Iris pigment epithelial cell (primary cell): ENCODE data around the gene ATE1.
"Not testable (repeated sequence)": the region's sequence is repeated elsewhere in the genome, so short reads cannot be mapped to it uniquely, and the experiment has no call there.

Source experiments
- DNase-seq: peaks from one replicate; pipeline ENCODE4 v3.0.0-alpha.2; 2011; ENCODE audit warnings: low read depth

The ATE1 gene

DNA sequence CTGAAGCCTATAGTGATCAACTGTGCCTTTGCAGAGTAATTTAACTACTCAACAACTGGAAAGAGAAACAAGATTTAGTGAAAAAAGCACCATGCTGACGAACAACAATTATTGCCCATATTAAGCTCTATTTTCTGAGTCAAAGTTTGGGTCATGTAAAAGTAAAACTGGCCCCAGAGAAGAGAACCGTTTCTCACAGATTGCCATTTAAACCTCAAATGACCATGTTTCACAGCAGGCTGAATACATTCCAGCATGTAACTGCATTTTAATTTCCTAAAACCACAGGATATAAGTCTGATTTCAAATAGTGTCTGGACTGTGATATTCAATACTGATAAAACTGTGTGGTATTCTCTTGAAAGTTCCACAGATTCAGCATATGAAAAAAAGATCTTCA is 140.7 kb downstream of the ATE1 start:
- DNase-seq: no peak

DNA sequence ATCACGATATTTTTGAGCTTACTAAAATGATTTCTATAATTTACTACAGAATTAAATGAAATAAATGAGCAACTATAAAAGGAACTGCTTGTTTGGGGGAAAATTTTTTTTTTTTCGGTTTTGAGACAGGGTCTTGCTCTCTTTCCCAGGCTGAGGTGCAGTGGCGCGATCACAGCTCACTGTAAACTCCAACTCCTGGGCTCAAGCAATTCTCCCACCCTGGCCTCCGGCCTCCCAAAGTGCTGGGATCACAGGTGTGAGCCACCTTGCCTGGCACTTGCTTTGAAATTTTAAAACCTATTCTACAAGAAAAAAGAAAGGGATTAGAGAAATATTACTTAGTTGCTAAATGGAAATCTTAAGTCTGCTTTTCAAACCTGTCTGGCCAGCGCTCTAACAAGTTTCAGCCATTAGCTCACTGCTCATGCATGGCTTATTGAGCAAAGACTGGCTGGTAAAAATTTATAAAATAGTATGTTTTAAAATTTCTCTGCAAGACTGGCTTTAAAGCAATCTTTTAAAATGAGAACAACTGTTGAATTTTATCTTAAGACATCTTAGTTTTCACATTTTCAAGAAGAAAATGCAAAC is 144.0 kb downstream of the ATE1 start:
- DNase-seq: no peak

DNA sequence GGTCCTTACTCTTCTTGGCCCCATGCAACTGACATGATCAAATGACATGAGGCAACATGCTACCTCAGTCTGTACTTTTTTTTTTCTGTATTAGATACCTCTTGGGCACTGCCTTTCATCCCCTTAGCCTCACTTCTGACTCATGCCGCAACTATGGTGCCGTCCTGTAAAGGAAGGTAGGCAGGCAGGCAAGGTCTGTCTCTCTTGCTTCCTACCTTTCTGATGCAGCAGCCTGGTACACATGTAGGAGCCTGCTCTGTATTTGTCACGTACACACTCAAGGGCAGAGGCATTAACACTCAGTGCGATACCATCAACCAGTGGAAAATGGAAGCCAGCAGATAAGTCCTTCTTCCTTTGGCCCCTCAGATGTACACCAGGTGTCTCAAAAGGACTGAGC is 146.7 kb downstream of the ATE1 start:
- DNase-seq: no peak

DNA sequence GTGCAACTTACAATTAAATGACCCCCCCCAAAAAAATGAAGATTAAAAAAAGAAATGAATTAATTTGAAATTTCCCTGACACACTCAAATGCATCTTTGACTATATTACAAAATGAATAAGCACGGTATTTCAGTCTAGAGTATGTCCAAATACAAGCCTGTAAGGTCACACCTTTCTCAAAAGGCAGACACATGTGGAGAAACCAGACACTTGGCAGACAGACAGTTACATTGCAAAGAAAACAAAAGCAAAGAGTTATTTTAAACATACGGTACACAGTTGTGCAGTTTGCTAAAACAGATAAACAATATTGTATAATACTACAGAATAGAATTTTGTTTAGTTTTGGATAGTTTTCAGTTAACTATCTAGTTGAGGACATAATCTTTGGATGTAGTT is 153.0 kb downstream of the ATE1 start:
- peak; percentile 82 for DNase-seq

DNA sequence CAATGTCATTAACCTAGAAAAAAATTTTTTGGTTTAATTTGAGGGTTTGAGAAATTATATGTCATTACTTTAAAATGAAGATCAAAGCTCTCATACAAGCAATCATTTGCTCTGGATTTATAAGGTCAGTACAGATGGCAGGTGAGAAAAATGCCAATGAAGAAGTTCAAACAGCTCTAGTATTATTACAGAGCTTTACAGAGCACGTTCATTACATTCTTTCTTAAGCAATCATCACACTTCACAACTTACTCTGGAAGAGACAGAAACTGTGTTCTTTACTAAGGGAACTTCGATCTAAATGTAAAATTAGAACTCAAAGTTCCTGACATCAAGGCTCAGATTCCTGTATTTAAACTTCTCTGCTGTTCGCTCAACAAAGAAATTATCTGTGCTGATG is 153.4 kb downstream of the ATE1 start:
- peak; percentile 39 for DNase-seq

DNA sequence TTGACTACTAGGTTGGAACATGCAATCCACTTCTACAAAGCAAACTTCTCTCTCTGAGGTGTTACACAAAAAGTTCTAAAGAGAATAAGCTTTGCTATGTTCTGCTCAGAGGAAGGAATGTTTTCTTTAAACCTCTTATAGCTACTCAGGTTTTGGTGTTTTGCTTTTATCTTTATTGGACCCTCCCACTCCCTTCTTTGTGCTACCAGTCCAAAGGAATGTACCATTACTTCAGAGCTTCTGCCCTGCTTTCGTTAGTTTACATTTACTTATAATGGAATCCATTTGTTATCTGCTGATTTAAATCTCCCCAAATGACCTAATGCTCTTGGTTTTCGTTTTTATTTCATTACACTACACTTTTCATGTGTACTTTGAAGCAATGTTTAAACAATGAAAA is 154.9 kb downstream of the ATE1 start:
- DNase-seq: peak; percentile 88

DNA sequence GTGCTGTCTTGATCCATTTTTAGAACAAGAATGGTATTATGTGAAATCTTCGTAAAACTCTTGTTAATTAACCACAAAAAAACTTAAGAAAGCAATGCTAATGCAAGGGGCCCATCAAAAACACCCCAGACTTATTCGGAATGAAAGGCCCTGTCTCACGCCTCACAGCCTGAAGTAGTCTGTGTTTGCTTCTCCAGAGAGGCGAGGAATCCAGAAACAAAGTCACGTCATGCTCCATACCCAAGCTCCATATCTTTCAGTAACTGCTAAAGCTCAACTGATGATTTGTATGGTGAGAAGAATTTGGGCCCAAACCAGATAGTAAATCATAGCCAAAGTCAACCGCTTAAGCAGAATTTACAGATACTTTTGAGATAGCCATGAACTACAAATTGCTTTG is 155.4 kb downstream of the ATE1 start:
- no peak for DNase-seq

DNA sequence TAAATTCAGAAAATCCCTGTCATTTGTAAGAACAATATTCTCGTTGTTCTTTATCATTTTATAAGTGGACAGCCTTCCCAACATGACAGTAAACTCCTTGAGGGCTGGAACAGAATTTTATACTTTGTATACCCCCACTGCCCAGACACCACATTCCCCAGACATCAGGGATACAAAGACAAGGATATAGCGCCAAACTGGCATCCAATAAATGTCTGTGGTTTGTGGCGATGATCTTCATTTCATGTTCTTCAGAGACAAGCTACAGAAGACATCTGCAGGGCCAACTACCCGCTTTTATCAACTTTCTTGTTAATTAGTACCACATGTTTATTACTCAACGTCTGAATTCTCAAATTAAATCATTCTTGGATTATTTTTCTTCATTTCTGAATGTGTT is 155.9 kb downstream of the ATE1 start:
- DNase-seq: peak; percentile 15

DNA sequence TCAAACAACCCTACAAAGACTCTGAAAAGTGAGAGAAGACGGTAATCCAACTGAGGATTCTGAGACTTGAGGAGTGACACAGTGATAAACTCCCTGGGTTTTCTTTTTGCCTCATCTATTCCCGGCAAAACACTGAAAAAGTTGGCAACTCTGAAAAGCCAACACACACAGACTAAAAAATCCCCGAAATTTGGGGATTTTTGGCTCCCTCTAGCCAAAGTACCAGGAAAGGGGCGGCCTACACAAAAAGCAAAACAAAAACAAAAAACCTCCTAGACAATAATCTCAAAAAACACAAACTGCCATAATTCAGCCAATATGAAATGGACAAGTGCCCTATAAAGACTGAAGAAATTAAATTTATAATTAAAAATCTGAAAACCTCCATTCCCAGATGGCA is 161.4 kb downstream of the ATE1 start:
- DNase-seq: no peak

DNA sequence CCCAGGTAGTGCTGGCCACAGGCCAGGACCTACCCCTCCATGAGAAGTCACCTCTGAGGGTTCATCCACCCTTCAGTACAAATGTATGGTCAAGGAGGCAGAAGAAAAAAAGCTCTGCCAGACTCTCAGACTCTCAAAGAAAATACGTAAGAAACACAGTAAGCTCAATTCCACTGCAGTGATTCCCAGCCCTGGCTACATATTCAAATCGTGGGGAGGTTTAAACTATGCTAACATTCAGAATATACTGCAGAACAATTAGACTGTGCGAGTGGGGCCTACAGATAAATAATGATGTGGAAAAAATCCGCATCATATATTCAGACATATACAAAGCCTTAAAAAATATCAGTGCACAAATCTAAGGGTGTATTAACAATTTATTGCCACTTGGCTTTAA is 162.6 kb downstream of the ATE1 start:
- DNase-seq: no peak

DNA sequence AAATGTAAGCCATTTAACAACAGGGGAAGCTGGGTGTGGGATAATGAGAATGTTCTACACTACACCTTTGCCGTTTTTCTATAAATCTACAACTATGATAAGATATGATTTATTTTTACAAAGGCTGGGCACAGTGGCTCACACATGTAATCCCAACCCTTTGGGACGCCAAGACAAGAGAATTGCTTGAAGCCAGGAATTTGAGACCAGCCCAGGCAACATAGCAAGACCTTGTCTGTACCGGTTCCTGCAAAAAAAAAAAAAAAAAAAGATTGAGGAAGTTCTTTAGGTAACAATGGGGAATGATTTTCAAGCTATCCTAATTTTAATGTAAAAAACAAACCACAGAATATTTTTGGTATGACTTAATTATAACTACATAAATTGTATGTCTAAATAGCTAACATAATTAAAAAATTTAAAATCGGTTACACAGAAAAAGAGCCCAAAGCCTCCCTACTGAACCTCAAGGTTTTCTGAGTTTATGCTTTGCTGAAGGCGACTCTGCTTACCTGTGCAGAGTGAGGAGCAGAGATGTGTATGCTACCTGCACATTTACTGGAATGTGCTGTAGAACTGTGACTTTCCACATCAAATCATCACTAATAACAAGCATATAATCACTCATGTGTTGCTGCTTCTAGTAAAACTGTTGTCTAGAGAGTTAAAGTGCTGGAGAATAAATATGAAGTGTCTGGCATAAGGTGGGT is 163.4 kb downstream of the ATE1 start:
- no peak for DNase-seq

DNA sequence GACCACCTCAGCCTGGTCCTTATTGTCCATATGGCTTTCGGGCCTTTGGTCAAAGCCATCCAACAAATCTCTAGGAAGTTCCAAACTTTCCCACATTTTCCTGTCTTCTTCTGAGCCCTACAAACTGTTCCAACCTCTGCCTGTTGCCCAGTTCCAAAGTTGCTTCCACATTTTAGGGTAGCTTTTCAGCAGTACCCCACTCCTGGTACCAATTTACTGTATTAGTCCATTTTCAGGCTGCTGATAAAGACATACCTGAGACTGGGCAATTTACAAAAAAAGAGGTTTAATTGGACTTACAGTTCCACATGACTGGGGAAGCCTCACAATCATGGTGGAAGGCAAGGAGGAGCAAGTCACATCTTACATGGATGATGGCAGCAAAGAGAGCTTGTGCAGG is 170.6 kb downstream of the ATE1 start:
- DNase-seq: not testable (repeated sequence)

DNA sequence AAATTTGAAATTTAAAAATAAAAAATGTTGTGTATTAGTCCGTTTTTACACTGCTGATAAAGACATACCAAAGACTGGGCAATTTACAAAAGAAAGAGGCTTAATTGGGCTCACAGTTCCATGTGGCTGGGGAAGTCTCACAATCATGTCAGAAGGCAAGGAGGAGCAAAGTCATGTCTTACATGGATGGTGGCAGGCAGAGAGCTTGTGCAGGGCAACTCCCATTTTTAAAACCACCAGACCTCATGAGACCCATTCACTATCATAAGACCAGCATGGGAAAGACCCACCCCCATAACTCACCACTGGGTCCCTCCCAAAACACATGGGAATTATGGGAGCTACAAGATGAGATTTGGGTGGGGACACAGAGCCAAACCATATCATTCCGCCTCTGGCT is 172.3 kb downstream of the ATE1 start:
- DNase-seq: not testable (repeated sequence)

DNA sequence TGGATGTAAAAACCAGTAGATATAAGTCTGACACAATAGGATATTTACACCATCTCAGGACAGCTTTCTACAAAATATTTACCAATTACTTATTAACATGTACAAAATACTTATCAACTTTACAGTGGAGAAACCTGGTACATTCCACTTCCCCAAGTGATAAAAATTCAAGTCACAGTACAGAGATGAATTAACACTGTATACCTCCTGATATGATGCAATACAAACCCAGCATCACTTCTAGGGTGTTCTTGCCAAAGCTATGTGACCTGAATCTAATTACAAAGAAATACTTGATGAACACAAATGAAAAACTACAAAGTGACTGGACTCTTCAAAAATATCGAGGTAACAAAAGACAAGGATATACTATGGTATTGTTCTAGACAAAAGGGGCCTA is 173.2 kb downstream of the ATE1 start:
- DNase-seq: peak; percentile 21

DNA sequence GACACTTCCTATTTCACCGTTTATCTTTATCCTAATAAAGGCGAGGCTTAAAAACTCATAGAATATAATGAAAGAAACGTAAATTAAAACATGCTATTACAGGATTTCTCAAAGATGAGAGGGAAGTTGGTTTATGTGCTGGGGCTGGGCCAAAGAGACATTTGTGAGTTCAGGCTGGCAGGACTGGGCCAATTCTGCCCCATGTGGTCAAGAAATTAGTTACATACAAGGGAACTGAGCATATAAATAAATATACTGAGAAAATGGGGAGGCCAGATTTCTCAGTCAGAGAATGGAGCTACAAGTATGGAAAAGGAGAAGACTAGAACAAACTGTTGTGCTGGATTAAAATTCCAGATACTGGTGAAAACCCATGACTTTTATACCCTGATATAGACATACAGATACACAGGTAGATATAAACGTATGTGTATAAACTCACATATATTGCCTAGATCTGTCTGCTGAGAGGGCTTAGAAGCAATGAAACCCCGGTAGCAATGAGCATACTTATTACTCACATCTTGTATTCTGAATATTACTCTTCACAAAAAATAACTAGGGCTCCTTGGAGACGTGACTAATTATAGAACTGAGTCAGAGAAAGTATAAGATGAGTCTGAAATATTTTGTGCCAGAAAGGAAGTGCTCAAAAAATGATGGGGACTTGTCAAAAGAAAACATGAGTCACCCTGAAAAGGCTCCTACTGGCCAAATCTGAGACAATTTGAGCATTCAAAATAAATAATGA is 173.9 kb downstream of the ATE1 start:
- peak; percentile 91 for DNase-seq

DNA sequence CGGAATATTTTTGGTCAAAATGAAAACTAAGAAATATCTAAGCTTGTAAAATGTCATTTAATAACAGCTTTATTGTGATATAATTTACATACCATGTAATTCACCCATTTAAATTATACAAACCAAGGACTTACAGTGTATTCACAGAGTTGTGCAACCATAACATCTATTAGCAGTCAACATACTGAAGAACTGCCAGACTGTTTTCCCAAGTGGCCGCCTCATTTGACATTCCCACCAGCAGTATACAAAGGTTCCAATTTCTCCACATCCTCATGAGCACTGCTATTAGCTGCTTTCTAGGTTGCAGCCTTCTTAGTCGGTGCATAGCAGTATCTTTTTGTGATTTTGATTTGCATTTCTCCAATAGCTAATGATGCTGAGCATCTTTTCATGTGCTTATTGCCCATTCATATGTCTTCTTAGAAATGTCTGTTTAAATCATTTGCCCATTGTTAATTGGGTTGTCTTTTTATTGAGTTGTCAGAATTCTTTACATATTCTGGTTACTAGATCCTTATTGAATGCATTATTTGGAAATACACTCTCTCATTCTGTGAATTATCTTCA is 176.6 kb downstream of the ATE1 start:
- no peak for DNase-seq

DNA sequence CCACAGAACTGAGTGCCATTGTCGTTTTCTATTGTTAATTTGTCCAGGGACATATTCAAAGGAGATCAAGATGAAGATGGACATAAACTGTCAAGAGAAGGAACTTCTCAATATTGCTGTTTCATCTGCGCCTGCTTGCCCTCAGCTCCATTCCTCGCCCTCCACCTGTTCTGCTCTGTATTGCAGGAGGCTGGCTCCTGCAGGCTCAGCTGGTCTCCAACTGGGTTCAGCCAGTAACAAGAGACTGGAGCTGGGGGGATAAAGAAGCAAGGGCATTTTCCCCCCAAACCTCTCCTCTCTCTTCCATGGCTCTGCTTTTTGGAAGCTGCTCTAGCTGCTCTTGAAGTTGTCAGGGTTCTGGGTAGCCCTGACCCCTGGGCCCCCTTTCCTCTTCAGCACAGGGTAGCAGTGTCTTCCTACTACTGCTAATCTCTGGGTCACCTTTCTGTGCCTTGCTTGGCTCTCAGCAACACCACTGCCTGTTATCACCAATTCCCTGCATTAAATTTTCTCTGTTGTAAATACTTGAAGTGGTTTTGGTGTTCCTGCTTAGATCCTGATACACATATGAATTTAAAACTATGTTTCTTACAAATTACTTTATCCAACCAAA is 180.6 kb downstream of the ATE1 start:
- DNase-seq: no peak

DNA sequence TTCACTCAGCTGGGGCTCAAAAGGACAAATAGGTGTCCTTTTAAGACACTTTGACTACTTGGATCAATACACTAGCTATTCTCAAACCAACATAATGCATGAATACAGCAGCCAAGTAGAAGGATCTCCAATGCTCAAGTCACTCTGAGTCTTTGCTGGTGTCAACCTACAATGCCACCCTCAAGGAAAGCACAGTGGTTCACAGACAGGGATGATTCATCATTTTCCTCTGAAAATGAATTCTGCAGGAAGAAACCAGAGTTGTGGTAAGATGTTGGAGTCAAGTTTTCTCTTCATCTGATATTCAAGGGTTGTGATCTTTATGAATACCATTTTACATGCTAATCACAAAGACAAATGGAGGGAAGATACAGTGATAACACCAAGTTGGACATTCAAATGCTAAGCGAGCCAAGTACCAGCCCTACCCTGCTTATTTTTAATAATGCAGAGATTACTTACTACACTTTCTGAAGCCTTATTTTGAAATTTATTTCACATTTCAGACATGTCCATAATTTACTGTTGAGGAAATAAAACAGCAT is 186.5 kb downstream of the ATE1 start:
- DNase-seq: peak; percentile 28

DNA sequence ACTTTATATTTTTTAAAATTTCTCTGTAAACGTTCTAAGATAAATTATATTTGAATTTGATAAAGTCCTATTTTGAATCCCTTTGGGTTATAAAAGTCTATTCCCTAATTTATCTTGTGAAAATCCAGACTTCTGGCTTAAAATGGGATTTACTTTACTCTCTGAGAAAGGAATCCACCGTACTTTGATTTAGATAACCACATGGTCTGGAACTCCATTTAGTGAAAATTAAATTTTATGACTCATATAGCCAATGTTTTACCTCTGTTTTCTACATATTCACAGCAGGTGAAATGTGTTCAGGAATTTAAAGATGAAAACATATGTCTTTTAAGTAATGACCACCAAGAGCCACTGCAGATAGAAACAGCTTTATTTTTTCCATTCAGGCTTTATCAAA is 187.8 kb downstream of the ATE1 start:
- no peak for DNase-seq

DNA sequence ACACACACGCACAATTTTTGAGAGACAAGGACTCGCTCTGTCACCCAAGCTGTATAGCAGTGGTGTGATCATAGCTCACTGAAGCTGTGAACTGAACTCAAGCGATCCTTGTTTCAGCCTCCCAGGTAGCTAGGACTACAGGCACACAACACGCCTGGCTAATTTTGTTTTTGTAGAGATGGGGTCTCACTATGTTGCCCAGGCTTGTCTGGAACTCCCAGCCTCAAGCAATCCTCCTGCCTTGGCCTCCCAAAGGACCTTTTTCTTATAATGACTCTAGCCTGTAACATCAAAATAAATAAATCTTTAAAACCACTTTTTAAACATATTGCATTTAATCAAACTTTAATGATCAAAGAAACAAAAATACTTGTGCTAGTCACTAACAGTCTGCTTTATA is 188.7 kb downstream of the ATE1 start:
- DNase-seq: no peak

DNA sequence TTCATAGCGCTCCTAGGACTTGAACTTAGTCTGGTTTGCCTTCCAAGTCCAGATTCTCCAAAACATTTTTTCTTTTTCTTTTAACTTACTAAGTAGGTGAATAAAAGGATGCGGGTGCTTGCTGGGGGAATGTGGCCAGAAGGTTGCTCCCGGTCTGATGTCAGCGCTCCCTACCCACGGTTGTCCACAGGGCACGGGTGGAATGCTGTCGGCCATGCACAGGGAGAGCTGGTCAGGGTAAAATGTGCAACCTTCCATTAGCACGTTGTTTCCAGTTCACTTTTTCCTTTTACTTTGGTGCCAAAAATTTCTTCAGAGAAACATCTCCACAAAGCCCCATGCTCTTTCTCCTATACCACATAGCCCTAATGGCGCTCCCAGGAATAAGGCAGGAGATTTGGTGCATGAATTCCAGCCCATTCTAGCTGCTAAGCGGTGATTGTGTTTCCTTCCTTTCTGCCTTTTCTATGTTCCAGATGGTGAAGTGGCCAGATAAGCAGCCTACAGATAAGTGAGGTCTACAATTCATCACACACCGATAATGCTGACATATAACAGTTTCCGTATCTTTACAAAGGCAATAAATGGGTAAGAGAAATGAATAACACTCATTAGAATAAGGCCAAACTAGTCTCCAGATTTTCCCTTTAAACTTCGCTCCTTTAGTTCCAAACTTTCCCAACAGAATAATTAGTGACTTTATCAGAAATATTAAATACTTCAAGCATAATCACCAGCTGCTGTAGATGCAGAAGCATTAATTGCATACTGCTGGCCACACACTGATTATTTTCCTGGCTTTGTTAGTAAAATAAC is 191.3 kb downstream of the ATE1 start:
- DNase-seq: no peak

DNA sequence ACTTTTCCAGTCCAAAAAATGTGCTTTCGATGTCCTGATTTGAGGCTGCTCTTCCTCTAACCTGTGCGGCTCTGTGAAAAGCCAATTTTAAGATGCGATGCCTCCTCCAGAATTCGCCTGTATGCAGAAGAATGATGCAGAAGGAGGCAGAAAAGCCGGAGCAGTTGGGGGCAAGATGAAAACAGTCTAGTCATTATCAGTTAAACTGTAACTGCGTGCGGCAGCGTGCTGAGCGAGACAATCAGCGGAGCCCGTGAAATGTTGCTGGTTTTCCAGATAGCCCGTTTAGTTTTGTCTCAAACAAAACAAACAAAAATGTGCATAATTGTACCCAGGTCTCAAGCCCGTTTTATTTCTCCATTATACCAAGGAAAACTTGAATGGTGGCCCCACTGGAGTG is 192.6 kb downstream of the ATE1 start:
- DNase-seq: no peak
